Epithelial cell of esophagus (primary cell): ENCODE measurements around the gene KRTAP9-7.

Experiments used
- DNase-seq: peaks from one replicate; pipeline ENCODE4 v3.0.0; 2010; ENCODE audit warnings: low read depth
- H3K4me3 ChIP-seq: 2 replicates; pipeline ENCODE4 v1.5.1; 2011; ENCODE audit warnings: mild to moderate bottlenecking, low read length, control low read depth
- TF ChIP-seq, protein P1 (sequence below): IDR thresholded peaks from 2 replicates; pipeline ENCODE4 v1.5.1; 2011; ENCODE audit warnings: low read depth, mild to moderate bottlenecking, low read length, control low read depth, inconsistent platforms; ENCODE audit not compliant: insufficient read depth; ENCODE audit errors: missing control alignments

The KRTAP9-7 gene

DNA sequence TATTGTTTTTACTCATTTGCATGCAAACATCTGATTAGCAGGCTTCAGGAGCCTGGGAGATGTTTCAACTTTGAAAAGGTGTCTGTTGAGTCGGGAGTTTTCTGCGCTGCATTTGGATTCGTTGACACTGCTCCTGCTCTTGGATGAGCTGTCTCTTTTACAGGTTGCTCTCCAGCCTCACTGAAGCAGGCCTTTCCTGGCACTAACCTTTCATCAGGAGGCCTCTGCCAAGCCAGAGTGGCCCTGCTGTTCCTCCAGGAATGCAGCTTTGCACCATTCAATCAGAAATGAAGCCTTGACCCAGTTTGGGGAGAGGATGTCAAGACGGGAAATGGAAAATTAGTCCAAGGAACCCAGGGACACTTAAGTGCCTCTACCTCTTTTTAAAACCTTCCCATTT, 27.5 kb downstream of the KRTAP9-7 start:
- TF ChIP-seq, protein P1, sequence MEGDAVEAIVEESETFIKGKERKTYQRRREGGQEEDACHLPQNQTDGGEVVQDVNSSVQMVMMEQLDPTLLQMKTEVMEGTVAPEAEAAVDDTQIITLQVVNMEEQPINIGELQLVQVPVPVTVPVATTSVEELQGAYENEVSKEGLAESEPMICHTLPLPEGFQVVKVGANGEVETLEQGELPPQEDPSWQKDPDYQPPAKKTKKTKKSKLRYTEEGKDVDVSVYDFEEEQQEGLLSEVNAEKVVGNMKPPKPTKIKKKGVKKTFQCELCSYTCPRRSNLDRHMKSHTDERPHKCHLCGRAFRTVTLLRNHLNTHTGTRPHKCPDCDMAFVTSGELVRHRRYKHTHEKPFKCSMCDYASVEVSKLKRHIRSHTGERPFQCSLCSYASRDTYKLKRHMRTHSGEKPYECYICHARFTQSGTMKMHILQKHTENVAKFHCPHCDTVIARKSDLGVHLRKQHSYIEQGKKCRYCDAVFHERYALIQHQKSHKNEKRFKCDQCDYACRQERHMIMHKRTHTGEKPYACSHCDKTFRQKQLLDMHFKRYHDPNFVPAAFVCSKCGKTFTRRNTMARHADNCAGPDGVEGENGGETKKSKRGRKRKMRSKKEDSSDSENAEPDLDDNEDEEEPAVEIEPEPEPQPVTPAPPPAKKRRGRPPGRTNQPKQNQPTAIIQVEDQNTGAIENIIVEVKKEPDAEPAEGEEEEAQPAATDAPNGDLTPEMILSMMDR: no peak
- H3K4me3 ChIP-seq: no peak overlapping the region
- no peak for DNase-seq

DNA sequence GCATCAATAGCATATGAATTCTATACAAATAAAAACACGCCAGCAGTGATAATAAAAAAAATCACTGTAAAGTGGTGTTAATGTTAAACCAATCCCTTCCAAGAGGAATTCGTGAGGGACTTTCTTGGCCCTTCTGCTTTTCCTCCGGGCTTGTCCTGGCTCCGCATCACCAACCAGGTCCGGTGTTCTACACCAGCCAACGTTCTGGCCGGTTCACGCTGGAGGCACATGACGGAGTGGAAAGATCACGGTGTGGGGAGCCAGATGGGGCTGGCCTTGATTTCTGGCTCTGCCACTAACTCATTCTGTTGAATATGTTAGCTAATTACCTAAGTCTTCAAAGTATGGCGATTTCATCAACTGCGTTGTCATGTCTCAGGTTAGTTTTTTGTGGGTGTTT, 28.6 kb downstream of the KRTAP9-7 start:
- TF ChIP-seq, protein P1: no peak
- no peak overlapping the region for H3K4me3 ChIP-seq
- no peak for DNase-seq

DNA sequence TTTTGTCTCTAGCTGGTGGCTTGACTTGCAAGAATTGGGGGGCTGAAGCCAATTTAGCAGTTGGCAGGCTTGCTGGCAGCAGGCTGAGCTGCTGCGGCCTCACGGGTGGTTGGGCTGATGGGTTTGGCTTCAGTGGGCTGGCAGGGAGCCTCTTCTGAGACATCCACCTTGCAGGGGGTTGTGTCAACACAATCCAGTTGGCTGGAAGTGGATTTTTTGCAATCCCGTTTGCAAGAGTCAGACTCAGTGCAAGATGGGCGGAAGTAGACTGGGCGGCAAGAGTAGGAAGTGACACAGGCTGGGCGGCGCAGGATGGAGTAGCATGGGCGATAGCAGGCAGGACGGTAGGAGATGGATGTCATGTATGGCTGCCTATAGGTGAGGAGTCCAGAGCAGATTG, 32.1 kb downstream of the KRTAP9-7 start:
- no peak overlapping the region for H3K4me3 ChIP-seq
- TF ChIP-seq, protein P1: no peak
- DNase-seq: no peak

DNA sequence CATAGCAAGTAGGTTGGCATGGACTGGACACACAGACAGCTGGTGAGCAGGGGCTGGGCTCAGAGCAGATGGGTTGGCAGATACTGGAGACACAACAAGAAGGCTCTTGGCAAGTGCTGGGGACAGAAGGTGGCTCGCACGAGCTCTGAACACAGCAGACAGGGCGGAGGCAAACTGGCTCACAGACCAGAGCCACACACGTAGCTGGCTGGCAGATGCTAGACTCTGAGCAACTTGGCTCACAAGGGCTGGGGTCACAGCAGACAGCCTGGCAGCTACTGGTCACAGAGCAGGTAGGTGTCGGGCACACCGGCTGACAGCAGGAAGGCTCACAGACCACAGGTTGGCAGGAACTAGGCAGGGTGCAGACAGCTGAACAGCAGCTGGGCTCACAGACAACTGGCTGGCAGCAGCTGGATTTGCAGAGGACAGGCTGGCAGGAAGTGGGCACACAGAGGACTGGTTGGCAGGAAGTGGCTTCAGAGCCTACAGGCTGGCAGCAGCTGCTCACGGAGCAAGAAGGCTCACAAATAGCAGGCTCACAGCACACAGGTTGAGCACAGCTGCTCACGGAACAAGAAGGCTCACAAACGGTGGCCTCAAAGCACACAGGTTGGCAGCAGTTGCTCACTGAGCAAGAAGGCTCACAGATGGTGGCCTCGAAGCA, 32.9 kb downstream of the KRTAP9-7 start:
- no peak for DNase-seq
- H3K4me3 ChIP-seq: no peak overlapping the region
- TF ChIP-seq, protein P1: no peak

DNA sequence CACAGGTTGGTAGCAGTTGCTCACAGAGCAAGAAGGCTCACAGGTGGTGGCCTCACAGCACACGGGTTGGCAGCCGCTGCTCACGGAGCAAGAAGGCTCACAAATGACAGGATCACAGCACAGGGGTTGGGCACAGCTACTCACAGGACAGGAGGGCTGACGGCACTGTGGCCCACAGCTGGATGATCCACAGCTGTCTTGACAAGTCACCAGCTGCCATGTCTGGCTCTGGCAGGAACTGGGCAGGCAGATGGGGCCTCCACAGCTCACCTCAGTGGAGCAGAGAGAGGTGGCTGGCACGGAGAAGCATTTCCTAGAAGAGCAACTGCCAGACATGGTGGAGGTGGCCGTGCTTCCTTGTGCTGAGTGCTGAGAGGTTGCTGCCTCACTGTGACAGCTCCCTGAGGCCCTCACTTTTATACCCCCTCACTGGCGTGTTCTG, 33.4 kb downstream of the KRTAP9-7 start, which contains the start of gene KRTAP16-1:
KRTAP16-1 (minus strand) TSS at position 392 of the 442 bp plus-strand sequence; CDS start at position 336, 56 bp downstream.
- H3K4me3 ChIP-seq: no peak within 1 kb of the TSS
- no peak for DNase-seq
- TF ChIP-seq, protein P1: no peak

DNA sequence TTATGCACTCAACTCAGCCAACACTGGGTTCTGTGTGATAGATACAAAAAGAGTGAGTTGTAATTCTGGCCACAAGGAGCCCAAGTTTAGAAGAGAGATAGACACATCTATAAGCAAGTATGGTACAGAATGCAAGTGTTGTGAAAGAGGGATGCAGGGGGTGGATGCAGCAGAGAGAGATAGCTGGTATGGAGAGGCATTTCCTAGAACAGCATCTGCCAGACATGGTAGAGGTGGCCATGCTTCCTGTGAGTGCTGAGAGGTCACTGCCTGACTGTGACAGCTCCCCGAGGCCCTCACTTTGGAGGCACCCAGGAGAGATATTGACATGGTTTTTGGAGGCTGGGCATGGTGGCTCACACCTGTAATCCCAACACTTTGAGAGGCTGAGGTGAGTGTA, 35.6 kb downstream of the KRTAP9-7 start:
- DNase-seq: no peak
- H3K4me3 ChIP-seq: no peak overlapping the region
- TF ChIP-seq, protein P1: no peak
